Measurements from ENCODE around the gene PSTPIP1.

PSTPIP1 gene

GRCh38 chr15:77075528-77075927 is 80.6 kb downstream of the PSTPIP1 start:
- no peak for DNase-seq

GRCh38 chr15:77076323-77076915 is 81.5 kb downstream of the PSTPIP1 start:
- DNase-seq: no peak

GRCh38 chr15:77081971-77082370 is 87.0 kb downstream of the PSTPIP1 start:
- DNase-seq: no peak

GRCh38 chr15:77083381-77084160 is 88.6 kb downstream of the PSTPIP1 start:
- peak; percentile 40 for DNase-seq

- no peak for DNase-seq
Observed at GRCh38 chr15:77084436-77084835, 89.5 kb downstream of the PSTPIP1 start.

- DNase-seq: peak; percentile 58
Observed at GRCh38 chr15:77085297-77085696, 90.4 kb downstream of the PSTPIP1 start.
